ENCODE data around the gene LYST. TPM values are rescaled to one million over a fixed set of nuclear protein-coding genes. Genes with fewer than 3 reads are reported as not detected.

LYST gene
- polyA plus RNA-seq, 1 of the 3 experiments (the other 2 are of a cell fraction), result 3.9 TPM

GRCh38 chr1:235661568-235661967 lies 205.1 kb downstream of the LYST start (continued):
- TF ChIP-seq MXI1 (IDR thresholded peaks at IDR 0.05; ENCODE audit: low read depth, low read length), result no peak
- TF ChIP-seq NFIC (IDR thresholded peaks at IDR 0.05; ENCODE audit: borderline replicate concordance), result no peak

GRCh38 chr1:235659186-235659771 lies 207.4 kb downstream of the LYST start:
- Histone ChIP-seq H3K79me2 (ENCODE audit: insufficient read depth) (no peaks in the 10 kb centered on the region), H3K9me2 (no peaks in the 10 kb centered on the region), H4K20me1 (ENCODE audit: insufficient read depth) (no peaks in the 10 kb centered on the region), H3K36me3 (replicated peaks in 1 of 2; ENCODE audit: control insufficient read depth in 1 of 2, insufficient read depth in 2 of 2, low read length in 1 of 2) (peaks cover 5 to 6% of the 10 kb centered on the region in 2 experiments), H3K9ac (no peak overlapping the region), H3F3A (replicated peaks; ENCODE audit: insufficient read depth) (no peaks in the 10 kb centered on the region), H3K4me3 (ENCODE audit: low read depth in 2 of 2, low read length in 1 of 2) (no peak overlapping the region), H3K4me1 (ENCODE audit: control insufficient read depth in 1 of 2, insufficient read depth in 2 of 2, low read depth in 1 of 2, low read length in 1 of 2) (no peaks in the 10 kb centered on the region), H3K4me2 (no peak overlapping the region), H3K27ac (ENCODE audit: low read depth in 2 of 2, low read length in 1 of 2) (no peak overlapping the region), H3K9me3 (no peaks in the 10 kb centered on the region), H2AFZ (ENCODE audit: low read depth) (no peak overlapping the region), H3K27me3 (ENCODE audit: insufficient read depth) (no peaks in the 10 kb centered on the region)
- 93% methylated on average over 14 of the region's 14 CpGs for WGBS (ENCODE audit: low lambda C conversion rate)
- POLR2A ChIA-PET, result no interaction called here
- DNase-seq, result no peak
- TF ChIP-seq PBX3 (IDR thresholded peaks at IDR 0.05) (no peak), REST (IDR thresholded peaks at IDR 0.05; ENCODE audit: low read depth, low read length) (no peak), USF1 (IDR thresholded peaks at IDR 0.05; ENCODE audit: borderline replicate concordance, low read depth) (no peak), NFIC (IDR thresholded peaks at IDR 0.05; ENCODE audit: borderline replicate concordance) (no peak), ZBTB33 (IDR thresholded peaks at IDR 0.05; ENCODE audit: borderline replicate concordance, low read depth) (no peak), CHD2 (IDR thresholded peaks at IDR 0.05; ENCODE audit: low read length, partially characterized antibody) (no peak), SMC3 (IDR thresholded peaks at IDR 0.05; ENCODE audit: low read depth, low read length) (no peak), FOSL2 (IDR thresholded peaks at IDR 0.05; ENCODE audit: borderline replicate concordance, low read depth) (no peak)
- CTCF ChIA-PET, result no interaction called here
